Measurements from ENCODE around the gene SP2.
"Not testable (repeated sequence)": the region's sequence is repeated elsewhere in the genome, so short reads cannot be mapped to it uniquely, and the experiment has no call there.

The SP2 gene

GRCh38 chr17:47924785-47925677, 29.0 kb downstream of the SP2 start:
- DNase-seq: no peak

GRCh38 chr17:47925678-47925988, 29.6 kb downstream of the SP2 start:
- DNase-seq: no peak

- no peak for DNase-seq
Measured at GRCh38 chr17:47927821-47928400, 31.9 kb downstream of the SP2 start.

GRCh38 chr17:47928415-47928814, 32.4 kb downstream of the SP2 start:
- no peak for DNase-seq

- no peak for DNase-seq
Measured at GRCh38 chr17:47929218-47930000, 33.4 kb downstream of the SP2 start.

GRCh38 chr17:47931848-47932247, 35.8 kb downstream of the SP2 start:
- no peak for DNase-seq

GRCh38 chr17:47934856-47935255, 38.8 kb downstream of the SP2 start:
- no peak for DNase-seq

- not testable (repeated sequence) for DNase-seq
Measured at GRCh38 chr17:47935468-47935867, 39.4 kb downstream of the SP2 start.

- DNase-seq: no peak
Measured at GRCh38 chr17:47935961-47936360, 39.9 kb downstream of the SP2 start.

GRCh38 chr17:47937941-47938340, 41.9 kb downstream of the SP2 start:
- no peak for DNase-seq

- peak; percentile 95 for DNase-seq
Measured at GRCh38 chr17:47941246-47942095, 45.4 kb downstream of the SP2 start, which contains the start of gene PNPO. TSS of gene PNPO (plus strand) at chr17:47941571. CDS start at chr17:47941676, 105 bp downstream.

GRCh38 chr17:47942096-47942510, 46.1 kb downstream of the SP2 start:
- DNase-seq: no peak

- DNase-seq: no peak
Measured at GRCh38 chr17:47942568-47942967, 46.5 kb downstream of the SP2 start.

GRCh38 chr17:47945080-47945479, 49.0 kb downstream of the SP2 start:
- DNase-seq: no peak

- no peak for DNase-seq
Measured at GRCh38 chr17:47945529-47946508, 49.8 kb downstream of the SP2 start.

- DNase-seq: no peak
Measured at GRCh38 chr17:47946516-47946915, 50.5 kb downstream of the SP2 start.

GRCh38 chr17:47946929-47947397, 50.9 kb downstream of the SP2 start:
- peak; percentile 33 for DNase-seq

- no peak for DNase-seq
Measured at GRCh38 chr17:47948706-47949196, 52.7 kb downstream of the SP2 start.

GRCh38 chr17:47949197-47949759, 53.2 kb downstream of the SP2 start:
- DNase-seq: peak; percentile 43

- DNase-seq: no peak
Measured at GRCh38 chr17:47949946-47950345, 53.9 kb downstream of the SP2 start.

GRCh38 chr17:47950448-47950847, 54.4 kb downstream of the SP2 start:
- no peak for DNase-seq
